HepG2 (cell line): Measurements from ENCODE around the gene ZKSCAN1. TPM values are rescaled to one million over a fixed set of nuclear protein-coding genes. Genes with fewer than 3 reads are reported as not detected.

Source experiments
- ATF4 ChIP-seq, 2 experiments: fragments of 450-650 bp in 1 of 2; sonication (generic) in 1 of 2; formaldehyde crosslinking; IDR thresholded peaks; 2 replicates each; pipeline versions ENCODE4 v1.5.0 to v1.8.0; 2020 to 2022; ENCODE audit warnings: mild to moderate bottlenecking in 1 of 2, missing genetic modification reagents in 1 of 2
- ATRX ChIP-seq: sonication (generic); formaldehyde crosslinking; IDR thresholded peaks from 2 replicates; pipeline ENCODE4 v1.4.0; 2020; ENCODE audit warnings: missing genetic modification reagents, borderline replicate concordance
- FOXP1 ChIP-seq, 2 experiments: fragments of 450-650 bp in 1 of 2; IDR thresholded peaks; 2 replicates each; pipeline ENCODE4 v1.6.1; 2017 to 2018; ENCODE audit warnings: antibody characterized with exemption in 1 of 2
- NBN ChIP-seq: fragments of 450-650 bp; conservative IDR thresholded peaks from 2 replicates; pipeline ENCODE4 v1.6.1; 2017
- NR2F1 ChIP-seq, 2 experiments: fragments of 450-650 bp in 1 of 2; formaldehyde crosslinking in 1 of 2; IDR thresholded peaks; 2 replicates each; pipeline versions ENCODE4 v1.5.0 to v1.6.1; 2016 to 2020; ENCODE audit warnings: mild to moderate bottlenecking in 1 of 2, missing compliant biosample characterization in 1 of 2, missing genetic modification reagents in 1 of 2, moderate library complexity in 1 of 2
- PAWR ChIP-seq: sonication (generic); formaldehyde crosslinking; IDR thresholded peaks from 2 replicates; pipeline ENCODE4 v1.4.0; 2020; ENCODE audit warnings: missing genetic modification reagents, mild to moderate bottlenecking, borderline replicate concordance
- PLRG1 ChIP-seq: fragments of 450-650 bp; conservative IDR thresholded peaks from 2 replicates; pipeline ENCODE4 v1.6.1; 2016
- POGK ChIP-seq: sonication (generic); formaldehyde crosslinking; conservative IDR thresholded peaks from 2 replicates; pipeline ENCODE4 v1.8.0; 2022; ENCODE audit warnings: mild to moderate bottlenecking, moderate library complexity, missing genetic modification reagents
- PPARG ChIP-seq: conservative IDR thresholded peaks from 2 replicates; pipeline ENCODE4 v1.6.1; 2016; ENCODE audit warnings: missing biosample characterization, missing genetic modification reagents
- PRDM10 ChIP-seq: sonication (generic); formaldehyde crosslinking; IDR thresholded peaks from 2 replicates; pipeline ENCODE4 v1.4.0; 2020; ENCODE audit warnings: low read depth, missing genetic modification reagents
- REL ChIP-seq: sonication (generic); formaldehyde crosslinking; conservative IDR thresholded peaks from 2 replicates; pipeline ENCODE4 v1.8.0; 2022; ENCODE audit warnings: mild to moderate bottlenecking, missing genetic modification reagents, moderate library complexity
- SP2 ChIP-seq: sonication (generic); formaldehyde crosslinking; IDR thresholded peaks from 2 replicates; pipeline ENCODE4 v1.5.1; 2020; ENCODE audit warnings: mild to moderate bottlenecking, missing genetic modification reagents
- TFDP2 ChIP-seq: sonication (generic); formaldehyde crosslinking; IDR thresholded peaks from 2 replicates; pipeline ENCODE4 v1.4.0; 2020; ENCODE audit warnings: missing genetic modification reagents
- ZNF432 ChIP-seq: sonication (generic); formaldehyde crosslinking; IDR thresholded peaks from 2 replicates; pipeline ENCODE4 v1.5.0; 2020; ENCODE audit warnings: missing genetic modification reagents, mild to moderate bottlenecking, borderline replicate concordance
- ZNF552 ChIP-seq: sonication (generic); formaldehyde crosslinking; IDR thresholded peaks from 2 replicates; pipeline ENCODE4 v1.9.0; 2022; ENCODE audit warnings: missing genetic modification reagents, mild to moderate bottlenecking, borderline replicate concordance
- ZNF589 ChIP-seq: sonication (generic); formaldehyde crosslinking; conservative IDR thresholded peaks from 2 replicates; pipeline ENCODE4 v1.8.0; 2022; ENCODE audit warnings: mild to moderate bottlenecking, moderate library complexity, missing genetic modification reagents
- ZNF784 ChIP-seq: sonication (generic); formaldehyde crosslinking; IDR thresholded peaks from 2 replicates; pipeline ENCODE4 v1.5.1; 2020; ENCODE audit warnings: missing genetic modification reagents, mild to moderate bottlenecking, borderline replicate concordance
- polyA plus RNA-seq, 8 experiments: library from polyadenylated mRNA; depleted of rRNA in 3 of 8; stranded (reverse) in 7 of 8; unstranded in 1 of 8; fragments of >200 nt; fragmentation: Illumina TruSeq in 4 of 8; extraction: Trizol in 4 of 8; gene quantifications; 2 replicates each; pipeline versions ENCODE4 v1.2.1 to v1.2.3, GENCODE V29; 2011 to 2016; ENCODE audit warnings: low read depth in 4 of 8, missing spikeins in 1 of 8, mixed read lengths in 1 of 8; ENCODE audit not compliant: insufficient read depth in 1 of 8
- total RNA-seq, 5 experiments: library from RNA; depleted of rRNA; stranded (reverse); fragments of >200 nt; fragmentation: Illumina TruSeq; extraction: Trizol; gene quantifications; 2 replicates each; pipeline ENCODE4 v1.2.3, GENCODE V29; 2016; ENCODE audit warnings: low read depth in 1 of 5
- TF ChIP-seq, protein P1 (sequence below): sonication (generic); formaldehyde crosslinking; IDR thresholded peaks from 2 replicates; pipeline ENCODE4 v1.4.0; 2020; ENCODE audit warnings: missing genetic modification reagents; ENCODE audit errors: not compliant biosample characterization
- TF ChIP-seq, protein P2 (sequence below): sonication (generic); formaldehyde crosslinking; IDR thresholded peaks from 2 replicates; pipeline ENCODE4 v1.4.0; 2020; ENCODE audit warnings: mild to moderate bottlenecking, missing genetic modification reagents

Gene ZKSCAN1
- total and polyA plus RNA-seq, 2 of the 13 experiments (the other 11 are each of a cell fraction or from before 2014, with no cell fraction given), result 46.4 to 60.6 TPM

GRCh38 chr7:100079024-100079560, 63.7 kb downstream of the ZKSCAN1 start (continued):
- no peak for TF ChIP-seq TFDP2
- no peak for TF ChIP-seq ZNF432 (CRISPR knock-in tag)
- TF ChIP-seq ZNF589 (CRISPR knock-in tag), result no peak
- TF ChIP-seq PRDM10 (CRISPR knock-in tag), result no peak; the same call in 1 of the 2 replicates
- peak; percentile 88 for TF ChIP-seq PPARG (CRISPR knock-in tag)
- 0 out of 2 replicates have a peak, but pooled peaks have one; percentile 60 for TF ChIP-seq ZNF784 (CRISPR knock-in tag)
- no peak for TF ChIP-seq PAWR (CRISPR knock-in tag)
- TF ChIP-seq NBN, result no peak
- TF ChIP-seq ZNF552 (CRISPR knock-in tag), result no peak
- TF ChIP-seq ATRX (CRISPR knock-in tag), result no peak
- no peak for TF ChIP-seq PLRG1
- TF ChIP-seq ATF4 (CRISPR knock-in tag; IDR thresholded peaks at IDR 0.05), result no peak
- TF ChIP-seq REL (CRISPR knock-in tag), result no peak
- TF ChIP-seq FOXP1 (IDR thresholded peaks at IDR 0.05), result peak; percentile 67
- TF ChIP-seq FOXP1 (CRISPR knock-in tag; IDR thresholded peaks at IDR 0.05), result peak; percentile 84
- TF ChIP-seq SP2, result no peak
- TF ChIP-seq, protein P1, sequence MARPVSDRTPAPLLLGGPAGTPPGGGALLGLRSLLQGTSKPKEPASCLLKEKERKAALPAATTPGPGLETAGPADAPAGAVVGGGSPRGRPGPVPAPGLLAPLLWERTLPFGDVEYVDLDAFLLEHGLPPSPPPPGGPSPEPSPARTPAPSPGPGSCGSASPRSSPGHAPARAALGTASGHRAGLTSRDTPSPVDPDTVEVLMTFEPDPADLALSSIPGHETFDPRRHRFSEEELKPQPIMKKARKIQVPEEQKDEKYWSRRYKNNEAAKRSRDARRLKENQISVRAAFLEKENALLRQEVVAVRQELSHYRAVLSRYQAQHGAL (CRISPR knock-in tag), result no peak
- TF ChIP-seq, protein P2, sequence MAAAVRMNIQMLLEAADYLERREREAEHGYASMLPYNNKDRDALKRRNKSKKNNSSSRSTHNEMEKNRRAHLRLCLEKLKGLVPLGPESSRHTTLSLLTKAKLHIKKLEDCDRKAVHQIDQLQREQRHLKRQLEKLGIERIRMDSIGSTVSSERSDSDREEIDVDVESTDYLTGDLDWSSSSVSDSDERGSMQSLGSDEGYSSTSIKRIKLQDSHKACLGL (CRISPR knock-in tag), result no peak
- TF ChIP-seq POGK (CRISPR knock-in tag), result no peak
- TF ChIP-seq NR2F1 (CRISPR knock-in tag; IDR thresholded peaks at IDR 0.05), result peak; percentile 65 to 75; a peak in 2 of 4 replicates
